NCI-H524 treated with DMSO at 0.1 percent for 48 hours (cell line): Measurements from ENCODE around the gene MACROD2.

ENCODE experiments used
- DNase-seq: peaks from one replicate; lab custom pipeline; 2025; lab: John Stamatoyannopoulos, UW

The MACROD2 gene

GRCh38 chr20:15628851-15629353, 1633.6 kb downstream of the MACROD2 start:
- DNase-seq, result no peak

GRCh38 chr20:15630360-15630759, 1635.0 kb downstream of the MACROD2 start:
- DNase-seq, result no peak

GRCh38 chr20:15632680-15633079, 1637.4 kb downstream of the MACROD2 start:
- DNase-seq, result no peak

GRCh38 chr20:15634102-15634501, 1638.8 kb downstream of the MACROD2 start:
- DNase-seq, result no peak

- no peak for DNase-seq
Observed at GRCh38 chr20:15637546-15637945, 1642.2 kb downstream of the MACROD2 start.

- no peak for DNase-seq
Observed at GRCh38 chr20:15637950-15638754, 1642.8 kb downstream of the MACROD2 start.

GRCh38 chr20:15638816-15639215, 1643.5 kb downstream of the MACROD2 start:
- no peak for DNase-seq

- DNase-seq, result no peak
Observed at GRCh38 chr20:15639839-15640238, 1644.5 kb downstream of the MACROD2 start.

- no peak for DNase-seq
Observed at GRCh38 chr20:15642109-15642508, 1646.8 kb downstream of the MACROD2 start.

GRCh38 chr20:15642676-15643075, 1647.4 kb downstream of the MACROD2 start:
- DNase-seq, result no peak

- no peak for DNase-seq
Observed at GRCh38 chr20:15643713-15644112, 1648.4 kb downstream of the MACROD2 start.

GRCh38 chr20:15645816-15646215, 1650.5 kb downstream of the MACROD2 start:
- DNase-seq, result no peak

GRCh38 chr20:15653396-15654207, 1658.3 kb downstream of the MACROD2 start:
- DNase-seq, result no peak

GRCh38 chr20:15654208-15654649, 1658.9 kb downstream of the MACROD2 start:
- peak; percentile 40 for DNase-seq

- no peak for DNase-seq
Observed at GRCh38 chr20:15655295-15655874, 1660.1 kb downstream of the MACROD2 start.

- no peak for DNase-seq
Observed at GRCh38 chr20:15656124-15656523, 1660.8 kb downstream of the MACROD2 start.

- DNase-seq, result no peak
Observed at GRCh38 chr20:15658295-15658694, 1663.0 kb downstream of the MACROD2 start.

GRCh38 chr20:15673206-15673605, 1677.9 kb downstream of the MACROD2 start:
- DNase-seq, result no peak

GRCh38 chr20:15674253-15675060, 1679.1 kb downstream of the MACROD2 start:
- DNase-seq, result no peak

GRCh38 chr20:15675061-15675514, 1679.8 kb downstream of the MACROD2 start:
- no peak for DNase-seq

- DNase-seq, result no peak
Observed at GRCh38 chr20:15675813-15676484, 1680.6 kb downstream of the MACROD2 start.
